Measurements from ENCODE around the gene TM2D1.

Gene TM2D1

DNA sequence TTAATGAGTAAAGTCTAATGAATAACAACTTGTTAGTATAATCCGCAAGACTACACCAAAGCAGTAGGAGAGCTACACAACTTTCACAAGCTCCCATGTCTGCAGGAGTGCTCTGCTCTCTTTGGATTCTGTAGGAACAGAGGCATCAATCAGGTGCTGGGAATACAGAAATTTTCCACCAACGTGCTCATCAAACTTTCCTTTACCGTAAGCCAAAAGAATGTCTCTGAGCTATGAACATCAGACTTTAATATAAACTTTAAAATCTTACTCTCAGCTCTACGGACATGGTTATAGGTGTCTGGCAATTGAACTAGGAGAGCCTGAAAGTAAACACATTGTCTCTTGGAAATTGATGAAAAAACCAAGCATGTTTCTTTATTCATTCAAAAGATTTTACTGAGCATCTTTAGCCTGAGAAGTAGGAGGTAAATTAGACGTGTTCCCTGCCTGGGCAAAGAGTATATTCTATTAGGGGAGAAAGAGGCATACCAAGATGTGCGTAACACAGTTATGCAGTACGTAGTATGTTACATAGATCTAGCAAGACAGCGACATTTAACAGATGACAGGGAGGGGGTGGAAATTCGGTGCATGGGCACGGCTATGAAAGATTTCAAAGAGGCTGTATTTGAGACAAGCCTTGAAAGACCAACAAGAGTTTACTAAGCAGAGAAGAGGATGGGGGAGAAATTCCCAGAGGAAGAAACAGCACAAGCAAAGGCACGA, 85.2 kb downstream of the TM2D1 start:
- no peak for DNase-seq
- Histone ChIP-seq H3K36me3 (replicated peaks) (no peaks in the 10 kb centered on the region), H3K27me3 (replicated peaks) (no peaks in the 10 kb centered on the region), H3K27ac (no peak overlapping the region), H3K4me3 (ENCODE audit: low read depth, low read length) (no peak overlapping the region)
- in situ Hi-C loops (cut with HindIII; ENCODE audit: low pct_ligation_motif_present, low sequenced_read_pairs), result no loop called here
- TF ChIP-seq, protein P1, sequence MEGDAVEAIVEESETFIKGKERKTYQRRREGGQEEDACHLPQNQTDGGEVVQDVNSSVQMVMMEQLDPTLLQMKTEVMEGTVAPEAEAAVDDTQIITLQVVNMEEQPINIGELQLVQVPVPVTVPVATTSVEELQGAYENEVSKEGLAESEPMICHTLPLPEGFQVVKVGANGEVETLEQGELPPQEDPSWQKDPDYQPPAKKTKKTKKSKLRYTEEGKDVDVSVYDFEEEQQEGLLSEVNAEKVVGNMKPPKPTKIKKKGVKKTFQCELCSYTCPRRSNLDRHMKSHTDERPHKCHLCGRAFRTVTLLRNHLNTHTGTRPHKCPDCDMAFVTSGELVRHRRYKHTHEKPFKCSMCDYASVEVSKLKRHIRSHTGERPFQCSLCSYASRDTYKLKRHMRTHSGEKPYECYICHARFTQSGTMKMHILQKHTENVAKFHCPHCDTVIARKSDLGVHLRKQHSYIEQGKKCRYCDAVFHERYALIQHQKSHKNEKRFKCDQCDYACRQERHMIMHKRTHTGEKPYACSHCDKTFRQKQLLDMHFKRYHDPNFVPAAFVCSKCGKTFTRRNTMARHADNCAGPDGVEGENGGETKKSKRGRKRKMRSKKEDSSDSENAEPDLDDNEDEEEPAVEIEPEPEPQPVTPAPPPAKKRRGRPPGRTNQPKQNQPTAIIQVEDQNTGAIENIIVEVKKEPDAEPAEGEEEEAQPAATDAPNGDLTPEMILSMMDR (IDR thresholded peaks at IDR 0.05; ENCODE audit: low read depth, low read length, missing control alignments), result no peak

- DNase-seq, result no peak
- Histone ChIP-seq H3K36me3 (replicated peaks) (no peaks in the 10 kb centered on the region), H3K27ac (no peak overlapping the region), H3K27me3 (replicated peaks) (no peaks in the 10 kb centered on the region), H3K4me3 (ENCODE audit: low read depth, low read length) (no peak overlapping the region)
- in situ Hi-C loops (cut with HindIII; ENCODE audit: low pct_ligation_motif_present, low sequenced_read_pairs), result no loop called here
- TF ChIP-seq, protein P1 (IDR thresholded peaks at IDR 0.05; ENCODE audit: low read depth, low read length, missing control alignments), result no peak
Observed at GRCh38 chr1:61638911-61639605, 85.9 kb downstream of the TM2D1 start.

DNA sequence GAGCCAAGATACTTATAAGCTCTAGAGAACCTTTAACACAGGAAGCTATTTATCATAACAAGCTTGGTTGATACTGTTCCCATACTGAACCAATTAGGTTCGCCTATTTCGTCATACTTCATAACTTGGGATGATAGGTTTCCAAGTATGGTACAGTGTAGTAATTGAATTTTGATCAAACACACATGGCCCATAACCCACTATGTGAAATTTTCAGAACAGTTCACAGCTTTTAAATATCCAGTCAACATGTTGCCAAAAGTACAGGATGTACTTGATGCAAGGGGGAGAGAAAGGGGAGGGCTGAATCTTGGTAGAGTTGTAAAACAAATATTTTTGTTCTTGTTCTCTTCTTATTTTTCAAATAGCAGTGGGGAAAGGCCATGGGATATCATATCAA, 86.6 kb downstream of the TM2D1 start:
- DNase-seq, result no peak
- TF ChIP-seq, protein P1 (IDR thresholded peaks at IDR 0.05; ENCODE audit: low read depth, low read length, missing control alignments), result no peak
- Histone ChIP-seq H3K27me3 (replicated peaks) (no peaks in the 10 kb centered on the region), H3K4me3 (ENCODE audit: low read depth, low read length) (no peak overlapping the region), H3K36me3 (replicated peaks) (no peaks in the 10 kb centered on the region), H3K27ac (no peak overlapping the region)
- in situ Hi-C loops (cut with HindIII; ENCODE audit: low pct_ligation_motif_present, low sequenced_read_pairs), result no loop called here

GRCh38 chr1:61637470-61637869, 87.5 kb downstream of the TM2D1 start:
- Histone ChIP-seq H3K36me3 (replicated peaks) (no peaks in the 10 kb centered on the region), H3K27me3 (replicated peaks) (no peaks in the 10 kb centered on the region), H3K4me3 (ENCODE audit: low read depth, low read length) (no peak overlapping the region), H3K27ac (no peak overlapping the region)
- TF ChIP-seq, protein P1 (IDR thresholded peaks at IDR 0.05; ENCODE audit: low read depth, low read length, missing control alignments), result no peak
- DNase-seq, result no peak
- in situ Hi-C loops (cut with HindIII; ENCODE audit: low pct_ligation_motif_present, low sequenced_read_pairs), result no loop called here

- TF ChIP-seq, protein P1 (IDR thresholded peaks at IDR 0.05; ENCODE audit: low read depth, low read length, missing control alignments), result no peak
- no peaks in the 10 kb centered on the region for H3K36me3 ChIP-seq (replicated peaks)
- H3K27ac ChIP-seq, result no peak overlapping the region
- no peak overlapping the region for H3K4me3 ChIP-seq (ENCODE audit: low read depth, low read length)
- no peaks in the 10 kb centered on the region for H3K27me3 ChIP-seq (replicated peaks)
- no peak for DNase-seq
- in situ Hi-C loops (cut with HindIII; ENCODE audit: low pct_ligation_motif_present, low sequenced_read_pairs), result no loop called here
Observed at GRCh38 chr1:61636814-61637213, 88.1 kb downstream of the TM2D1 start.

Measured in brain microvascular endothelial cell (primary cell).